Measurements from ENCODE around the gene XPNPEP1.

GRCh38 chr10:109959259-109960145 lies 36.2 kb upstream of the XPNPEP1 start:
- TF ChIP-seq POLR2A (IDR thresholded peaks at IDR 0.05; ENCODE audit: low read depth, low read length) (no peak), TAF1 (IDR thresholded peaks at IDR 0.05; ENCODE audit: low read depth, low read length) (no peak), POU2F2 (IDR thresholded peaks at IDR 0.05; ENCODE audit: low read depth, low read length) (no peak), SPI1 (IDR thresholded peaks at IDR 0.05; ENCODE audit: low read depth, low read length) (no peak)
